GM18498 (cell line): Measurements from ENCODE around the gene CERT1.

Experiments used
- ATAC-seq: cut with Tn5 transposase; IDR thresholded peaks from one replicate; pipeline ENCODE4 v1.9.1; 2021; ENCODE audit warnings: mild to moderate bottlenecking, moderate library complexity; ENCODE audit not compliant: unreplicated experiment

The CERT1 gene

GRCh38 chr5:75414241-75414640 lies 97.2 kb downstream of the CERT1 start:
- ATAC-seq, result no peak

- no peak for ATAC-seq
Observed at GRCh38 chr5:75412111-75412990, 99.1 kb downstream of the CERT1 start.

GRCh38 chr5:75405296-75405695 lies 106.1 kb downstream of the CERT1 start:
- ATAC-seq, result no peak

GRCh38 chr5:75395277-75395676 lies 116.2 kb downstream of the CERT1 start:
- ATAC-seq, result no peak

- no peak for ATAC-seq
Observed at GRCh38 chr5:75389430-75389829, 122.0 kb downstream of the CERT1 start.

- no peak for ATAC-seq
Observed at GRCh38 chr5:75387806-75388205, 123.6 kb downstream of the CERT1 start.

GRCh38 chr5:75384218-75384617 lies 127.2 kb downstream of the CERT1 start:
- ATAC-seq, result no peak

GRCh38 chr5:75381456-75381855 lies 130.0 kb downstream of the CERT1 start:
- no peak for ATAC-seq

GRCh38 chr5:75380099-75380498 lies 131.3 kb downstream of the CERT1 start:
- ATAC-seq, result no peak

- ATAC-seq, result no peak
Observed at GRCh38 chr5:75375414-75375813, 136.0 kb downstream of the CERT1 start.

GRCh38 chr5:75374394-75374814 lies 137.0 kb downstream of the CERT1 start:
- no peak for ATAC-seq

GRCh38 chr5:75373862-75374261 lies 137.6 kb downstream of the CERT1 start:
- no peak for ATAC-seq

- no peak for ATAC-seq
Observed at GRCh38 chr5:75368391-75368790, 143.0 kb downstream of the CERT1 start.

GRCh38 chr5:75367401-75367800 lies 144.0 kb downstream of the CERT1 start:
- ATAC-seq, result peak; percentile 7

GRCh38 chr5:75366787-75367186 lies 144.6 kb downstream of the CERT1 start:
- peak; percentile 85 for ATAC-seq

GRCh38 chr5:75365740-75366139 lies 145.7 kb downstream of the CERT1 start:
- no peak for ATAC-seq

GRCh38 chr5:75364571-75365280 lies 146.7 kb downstream of the CERT1 start:
- no peak for ATAC-seq

- no peak for ATAC-seq
Observed at GRCh38 chr5:75363726-75364495, 147.5 kb downstream of the CERT1 start.

- no peak for ATAC-seq
Observed at GRCh38 chr5:75363111-75363510, 148.3 kb downstream of the CERT1 start.

GRCh38 chr5:75362474-75362975 lies 148.9 kb downstream of the CERT1 start:
- no peak for ATAC-seq

- no peak for ATAC-seq
Observed at GRCh38 chr5:75361310-75361709, 150.1 kb downstream of the CERT1 start.
